AG09309 (cell line): ENCODE data around the gene ST3GAL6.

Experiments used
- DNase-seq: peaks from one replicate; pipeline ENCODE4 v3.0.0-alpha.2; 2010; ENCODE audit warnings: low read depth
- H3K4me3 ChIP-seq: 2 replicates; pipeline ENCODE4 v1.5.1; 2011; ENCODE audit warnings: mild to moderate bottlenecking, low read depth, low read length, moderate library complexity; ENCODE audit not compliant: control insufficient read depth
- CTCF ChIP-seq: IDR thresholded peaks from 2 replicates; pipeline ENCODE4 v1.5.1; 2011; ENCODE audit warnings: mild to moderate bottlenecking, low read depth, low read length, inconsistent platforms; ENCODE audit not compliant: insufficient read depth, control insufficient read depth; ENCODE audit errors: missing control alignments

Gene ST3GAL6

GRCh38 chr3:98780343-98780742 lies 17.2 kb downstream of the ST3GAL6 start:
- DNase-seq, result no peak
- TF ChIP-seq CTCF, result no peak
- H3K4me3 ChIP-seq, result no peak overlapping the region

- TF ChIP-seq CTCF, result no peak
- DNase-seq, result no peak
- H3K4me3 ChIP-seq, result no peak overlapping the region
These were observed 19.8 kb downstream of the ST3GAL6 start for GRCh38 chr3:98782824-98783500.

GRCh38 chr3:98784042-98784441 lies 20.9 kb downstream of the ST3GAL6 start:
- no peak for TF ChIP-seq CTCF
- no peak overlapping the region for H3K4me3 ChIP-seq
- DNase-seq, result no peak

GRCh38 chr3:98784666-98785600 lies 21.8 kb downstream of the ST3GAL6 start:
- H3K4me3 ChIP-seq, result no peak overlapping the region
- TF ChIP-seq CTCF, result no peak
- DNase-seq, result peak; percentile 79

GRCh38 chr3:98786364-98787006 lies 23.3 kb downstream of the ST3GAL6 start:
- TF ChIP-seq CTCF, result no peak
- H3K4me3 ChIP-seq, result no peak overlapping the region
- no peak for DNase-seq

- no peak for DNase-seq
- H3K4me3 ChIP-seq, result no peak overlapping the region
- no peak for TF ChIP-seq CTCF
These were observed 24.0 kb downstream of the ST3GAL6 start for GRCh38 chr3:98787181-98787580.
